ENCODE results near the gene ZNF710.

ZNF710 gene

DNA sequence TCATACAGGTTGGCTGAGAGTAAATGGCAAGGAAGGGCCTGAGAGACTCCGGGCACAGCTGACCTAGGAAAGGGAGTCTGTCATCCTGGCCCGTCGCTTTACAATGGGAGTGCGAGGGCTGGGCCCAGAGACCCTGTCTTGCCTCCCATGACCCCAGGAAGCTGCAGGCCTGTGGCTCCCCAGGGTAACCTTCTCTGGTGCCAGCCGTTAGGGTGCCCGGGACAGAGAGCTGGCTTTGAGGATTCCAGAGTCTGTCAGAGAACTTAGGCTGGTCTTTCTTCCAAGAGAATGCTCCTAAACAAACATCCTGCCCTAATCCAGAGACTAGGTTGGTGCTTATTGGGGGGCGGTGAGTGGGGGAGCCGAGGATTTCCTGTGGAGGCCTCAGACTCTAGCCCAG, 18.5 kb downstream of the ZNF710 start:
- no peak overlapping the region for H3K27ac ChIP-seq (ENCODE audit: low read depth, low read length)
- H3K27me3 ChIP-seq (ENCODE audit: control insufficient read depth, insufficient read depth, low read length) = no peaks in the 10 kb centered on the region
- no peak overlapping the region for H3K9ac ChIP-seq (ENCODE audit: low read length)
- H3K4me3 ChIP-seq (ENCODE audit: low read depth, low read length) = no peak overlapping the region
- peaks cover 28% of the 10 kb centered on the region for H3K4me1 ChIP-seq (ENCODE audit: control insufficient read depth, insufficient read depth, low read length)
- no peaks in the 10 kb centered on the region for H3K36me3 ChIP-seq (ENCODE audit: control insufficient read depth, insufficient read depth, low read length)
- H3K9me3 ChIP-seq (ENCODE audit: control insufficient read depth, insufficient read depth, low read depth, low read length) = no peaks in the 10 kb centered on the region

DNA sequence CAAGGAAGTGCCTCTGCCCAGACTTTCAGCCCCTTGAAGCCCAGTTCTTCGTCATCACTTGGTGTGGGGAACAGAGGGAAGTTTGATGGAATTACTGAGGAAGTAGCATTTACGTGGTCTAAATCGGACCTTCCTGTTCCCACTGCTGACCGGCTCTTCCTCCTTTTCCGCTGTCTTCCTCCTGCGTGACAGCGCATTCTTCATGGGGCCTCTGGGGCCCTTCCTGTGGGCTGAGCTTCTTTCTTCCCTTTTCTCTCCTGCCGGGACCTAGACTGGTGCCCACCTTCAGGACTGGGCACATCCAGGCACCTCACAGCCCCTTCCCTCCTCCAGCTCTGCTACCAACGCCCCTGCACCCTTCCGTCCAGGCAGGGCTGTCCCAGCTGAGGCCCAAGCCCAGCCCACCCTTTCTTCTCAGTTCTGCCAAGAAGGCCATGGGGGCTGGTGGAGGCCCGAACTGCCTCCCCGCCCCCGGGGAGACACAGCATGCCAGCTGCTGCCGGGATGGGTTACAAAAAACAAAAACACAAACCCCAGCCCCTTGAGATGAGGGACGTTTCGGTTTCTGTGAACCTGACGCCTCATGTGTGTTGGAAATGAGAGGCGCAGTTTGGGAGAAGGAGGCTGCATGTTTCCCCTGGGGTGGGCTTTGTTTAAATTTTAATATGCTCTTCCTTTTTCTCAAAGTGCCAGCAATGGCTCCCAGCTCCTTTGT, 19.1 kb downstream of the ZNF710 start:
- H3K9me3 ChIP-seq (ENCODE audit: control insufficient read depth, insufficient read depth, low read depth, low read length) = no peaks in the 10 kb centered on the region
- no peaks in the 10 kb centered on the region for H3K36me3 ChIP-seq (ENCODE audit: control insufficient read depth, insufficient read depth, low read length)
- no peak overlapping the region for H3K9ac ChIP-seq (ENCODE audit: low read length)
- H3K27me3 ChIP-seq (ENCODE audit: control insufficient read depth, insufficient read depth, low read length) = no peaks in the 10 kb centered on the region
- no peak overlapping the region for H3K4me3 ChIP-seq (ENCODE audit: low read depth, low read length)
- peaks cover 33% of the 10 kb centered on the region for H3K4me1 ChIP-seq (ENCODE audit: control insufficient read depth, insufficient read depth, low read length)
- H3K27ac ChIP-seq (ENCODE audit: low read depth, low read length) = no peak overlapping the region

DNA sequence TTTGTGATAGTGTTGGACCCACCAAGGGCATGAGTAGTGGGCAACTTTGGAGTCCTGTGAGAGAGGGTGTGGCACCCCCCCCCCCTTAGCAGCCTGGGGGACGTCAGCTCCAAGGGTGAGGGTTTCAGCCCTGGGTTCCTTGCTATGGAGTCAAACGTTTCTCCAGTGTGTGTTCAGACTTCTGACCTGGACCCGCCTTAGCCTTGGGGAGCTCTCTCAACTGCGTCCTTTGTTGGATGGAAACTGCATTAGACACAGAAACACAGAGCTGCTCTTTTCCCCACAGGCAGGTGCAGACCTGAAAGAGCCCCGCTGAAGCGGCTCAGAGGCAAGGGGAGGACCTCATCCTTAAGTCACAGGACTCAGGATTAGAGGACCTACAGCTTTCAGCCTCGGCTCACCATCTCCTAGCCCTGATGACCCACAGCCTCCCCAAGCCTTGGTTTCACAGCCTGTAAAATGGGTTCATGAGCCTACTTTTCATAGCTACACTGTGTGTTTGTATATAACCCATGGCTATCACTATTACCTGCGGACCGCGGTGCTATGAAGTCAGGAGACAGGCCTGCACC, 19.9 kb downstream of the ZNF710 start:
- Histone ChIP-seq H3K36me3 (ENCODE audit: control insufficient read depth, insufficient read depth, low read length) (no peaks in the 10 kb centered on the region), H3K9ac (ENCODE audit: low read length) (no peak overlapping the region), H3K27me3 (ENCODE audit: control insufficient read depth, insufficient read depth, low read length) (no peaks in the 10 kb centered on the region), H3K27ac (ENCODE audit: low read depth, low read length) (no peak overlapping the region), H3K4me3 (ENCODE audit: low read depth, low read length) (no peak overlapping the region), H3K9me3 (ENCODE audit: control insufficient read depth, insufficient read depth, low read depth, low read length) (no peaks in the 10 kb centered on the region), H3K4me1 (ENCODE audit: control insufficient read depth, insufficient read depth, low read length) (peaks cover 41% of the 10 kb centered on the region)

GRCh38 chr15:90022345-90022744, 21.2 kb downstream of the ZNF710 start:
- Histone ChIP-seq H3K9me3 (ENCODE audit: control insufficient read depth, insufficient read depth, low read depth, low read length) (no peaks in the 10 kb centered on the region), H3K4me3 (ENCODE audit: low read depth, low read length) (no peak overlapping the region), H3K27me3 (ENCODE audit: control insufficient read depth, insufficient read depth, low read length) (no peaks in the 10 kb centered on the region), H3K9ac (ENCODE audit: low read length) (no peak overlapping the region), H3K4me1 (ENCODE audit: control insufficient read depth, insufficient read depth, low read length) (peaks cover 36% of the 10 kb centered on the region), H3K36me3 (ENCODE audit: control insufficient read depth, insufficient read depth, low read length) (no peaks in the 10 kb centered on the region), H3K27ac (ENCODE audit: low read depth, low read length) (no peak overlapping the region)

DNA sequence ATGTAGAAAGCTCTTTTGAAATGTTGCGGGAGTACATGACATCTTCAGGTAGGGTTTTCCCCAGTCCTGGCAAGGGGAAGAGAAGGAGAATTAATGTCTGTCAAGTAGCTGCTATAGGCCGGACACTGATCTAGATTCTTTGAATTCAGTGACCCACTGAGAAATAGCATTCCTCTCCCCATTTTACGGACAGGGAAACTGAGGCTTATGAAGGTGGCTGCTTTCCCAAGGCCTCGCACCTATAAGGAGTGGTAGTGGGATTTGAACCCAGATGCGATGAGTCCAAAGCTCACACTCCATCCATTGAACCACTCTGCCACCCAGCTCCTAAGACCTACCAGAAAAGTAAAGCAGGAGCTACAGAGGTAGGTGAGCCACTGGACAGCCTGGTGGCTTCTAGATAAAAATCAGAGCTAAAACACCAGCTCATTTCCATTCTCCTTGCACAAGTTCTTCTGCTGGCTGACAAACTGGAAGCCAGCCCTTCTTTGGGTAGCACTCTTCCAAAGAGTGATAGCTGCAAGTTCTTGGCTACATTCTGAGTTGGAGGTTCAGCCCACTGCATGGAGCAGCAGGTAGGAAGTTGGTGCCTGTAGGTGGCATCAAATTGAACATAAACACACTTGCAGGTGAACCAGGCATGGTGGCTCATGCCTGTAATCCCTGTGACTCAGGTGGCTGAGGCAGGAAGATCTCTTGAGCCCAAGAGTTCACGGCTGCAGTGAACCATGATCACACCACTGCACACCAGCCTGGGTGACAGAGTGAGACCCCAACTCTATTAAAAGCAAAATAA, 22.0 kb downstream of the ZNF710 start:
- H3K4me1 ChIP-seq (ENCODE audit: control insufficient read depth, insufficient read depth, low read length) = peaks cover 33% of the 10 kb centered on the region
- no peak overlapping the region for H3K27ac ChIP-seq (ENCODE audit: low read depth, low read length)
- no peak overlapping the region for H3K4me3 ChIP-seq (ENCODE audit: low read depth, low read length)
- H3K36me3 ChIP-seq (ENCODE audit: control insufficient read depth, insufficient read depth, low read length) = no peaks in the 10 kb centered on the region
- H3K9ac ChIP-seq (ENCODE audit: low read length) = no peak overlapping the region
- H3K27me3 ChIP-seq (ENCODE audit: control insufficient read depth, insufficient read depth, low read length) = no peaks in the 10 kb centered on the region
- no peaks in the 10 kb centered on the region for H3K9me3 ChIP-seq (ENCODE audit: control insufficient read depth, insufficient read depth, low read depth, low read length)

- no peak overlapping the region for H3K27ac ChIP-seq (ENCODE audit: low read depth, low read length)
- H3K4me3 ChIP-seq (ENCODE audit: low read depth, low read length) = no peak overlapping the region
- no peak overlapping the region for H3K9ac ChIP-seq (ENCODE audit: low read length)
- H3K36me3 ChIP-seq (ENCODE audit: control insufficient read depth, insufficient read depth, low read length) = no peaks in the 10 kb centered on the region
- no peaks in the 10 kb centered on the region for H3K9me3 ChIP-seq (ENCODE audit: control insufficient read depth, insufficient read depth, low read depth, low read length)
- H3K27me3 ChIP-seq (ENCODE audit: control insufficient read depth, insufficient read depth, low read length) = no peaks in the 10 kb centered on the region
- H3K4me1 ChIP-seq (ENCODE audit: control insufficient read depth, insufficient read depth, low read length) = peaks cover 30% of the 10 kb centered on the region
Observed at GRCh38 chr15:90024406-90024805, 23.3 kb downstream of the ZNF710 start.

- Histone ChIP-seq H3K4me3 (ENCODE audit: low read depth, low read length) (no peak overlapping the region), H3K36me3 (ENCODE audit: control insufficient read depth, insufficient read depth, low read length) (no peaks in the 10 kb centered on the region), H3K9ac (ENCODE audit: low read length) (no peak overlapping the region), H3K4me1 (ENCODE audit: control insufficient read depth, insufficient read depth, low read length) (peaks cover 19% of the 10 kb centered on the region; the same call in 1 of the 2 replicates), H3K27ac (ENCODE audit: low read depth, low read length) (no peak overlapping the region), H3K9me3 (ENCODE audit: control insufficient read depth, insufficient read depth, low read depth, low read length) (no peaks in the 10 kb centered on the region), H3K27me3 (ENCODE audit: control insufficient read depth, insufficient read depth, low read length) (no peaks in the 10 kb centered on the region)
Observed at GRCh38 chr15:90025489-90026033, 24.4 kb downstream of the ZNF710 start.

GRCh38 chr15:90028376-90028944, 27.3 kb downstream of the ZNF710 start:
- no peak overlapping the region for H3K9ac ChIP-seq (ENCODE audit: low read length)
- H3K4me1 ChIP-seq (ENCODE audit: control insufficient read depth, insufficient read depth, low read length) = peaks cover 28% of the 10 kb centered on the region
- H3K9me3 ChIP-seq (ENCODE audit: control insufficient read depth, insufficient read depth, low read depth, low read length) = no peaks in the 10 kb centered on the region
- no peaks in the 10 kb centered on the region for H3K36me3 ChIP-seq (ENCODE audit: control insufficient read depth, insufficient read depth, low read length)
- no peaks in the 10 kb centered on the region for H3K27me3 ChIP-seq (ENCODE audit: control insufficient read depth, insufficient read depth, low read length)
- no peak overlapping the region for H3K4me3 ChIP-seq (ENCODE audit: low read depth, low read length)
- no peak overlapping the region for H3K27ac ChIP-seq (ENCODE audit: low read depth, low read length)

GRCh38 chr15:90029024-90029423, 27.9 kb downstream of the ZNF710 start:
- Histone ChIP-seq H3K4me1 (ENCODE audit: control insufficient read depth, insufficient read depth, low read length) (peaks cover 32% of the 10 kb centered on the region), H3K9me3 (ENCODE audit: control insufficient read depth, insufficient read depth, low read depth, low read length) (no peaks in the 10 kb centered on the region), H3K27ac (ENCODE audit: low read depth, low read length) (no peak overlapping the region), H3K36me3 (ENCODE audit: control insufficient read depth, insufficient read depth, low read length) (no peaks in the 10 kb centered on the region), H3K9ac (ENCODE audit: low read length) (no peak overlapping the region), H3K27me3 (ENCODE audit: control insufficient read depth, insufficient read depth, low read length) (no peaks in the 10 kb centered on the region), H3K4me3 (ENCODE audit: low read depth, low read length) (no peak overlapping the region)

- Histone ChIP-seq H3K9me3 (ENCODE audit: control insufficient read depth, insufficient read depth, low read depth, low read length) (no peaks in the 10 kb centered on the region), H3K9ac (ENCODE audit: low read length) (no peak overlapping the region), H3K4me3 (ENCODE audit: low read depth, low read length) (no peak overlapping the region), H3K27me3 (ENCODE audit: control insufficient read depth, insufficient read depth, low read length) (no peaks in the 10 kb centered on the region), H3K27ac (ENCODE audit: low read depth, low read length) (no peak overlapping the region), H3K4me1 (ENCODE audit: control insufficient read depth, insufficient read depth, low read length) (peaks cover 36% of the 10 kb centered on the region), H3K36me3 (ENCODE audit: control insufficient read depth, insufficient read depth, low read length) (no peaks in the 10 kb centered on the region)
Observed at GRCh38 chr15:90030376-90030775, 29.3 kb downstream of the ZNF710 start.
